LNCaP clone FGC (cell line): ENCODE data around the gene INTS1.
A peak's percentile ranks its signal among the peaks of the same experiment; 100 is the strongest.

Experiments used
- DNase-seq: peaks from one replicate; pipeline ENCODE4 v3.0.0-alpha.2; 2011; ENCODE audit warnings: low read depth
- H3K4me3 ChIP-seq: 2 replicates; pipeline ENCODE4 v1.5.1; 2011; ENCODE audit warnings: mild to moderate bottlenecking, low read depth, low read length, control low read depth
- TF ChIP-seq, protein P1 (sequence below): IDR thresholded peaks from 2 replicates; pipeline ENCODE4 v1.5.1; 2012; ENCODE audit warnings: mild to moderate bottlenecking; ENCODE audit not compliant: control insufficient read depth, insufficient read depth; ENCODE audit errors: extremely low read depth

The INTS1 gene

DNA sequence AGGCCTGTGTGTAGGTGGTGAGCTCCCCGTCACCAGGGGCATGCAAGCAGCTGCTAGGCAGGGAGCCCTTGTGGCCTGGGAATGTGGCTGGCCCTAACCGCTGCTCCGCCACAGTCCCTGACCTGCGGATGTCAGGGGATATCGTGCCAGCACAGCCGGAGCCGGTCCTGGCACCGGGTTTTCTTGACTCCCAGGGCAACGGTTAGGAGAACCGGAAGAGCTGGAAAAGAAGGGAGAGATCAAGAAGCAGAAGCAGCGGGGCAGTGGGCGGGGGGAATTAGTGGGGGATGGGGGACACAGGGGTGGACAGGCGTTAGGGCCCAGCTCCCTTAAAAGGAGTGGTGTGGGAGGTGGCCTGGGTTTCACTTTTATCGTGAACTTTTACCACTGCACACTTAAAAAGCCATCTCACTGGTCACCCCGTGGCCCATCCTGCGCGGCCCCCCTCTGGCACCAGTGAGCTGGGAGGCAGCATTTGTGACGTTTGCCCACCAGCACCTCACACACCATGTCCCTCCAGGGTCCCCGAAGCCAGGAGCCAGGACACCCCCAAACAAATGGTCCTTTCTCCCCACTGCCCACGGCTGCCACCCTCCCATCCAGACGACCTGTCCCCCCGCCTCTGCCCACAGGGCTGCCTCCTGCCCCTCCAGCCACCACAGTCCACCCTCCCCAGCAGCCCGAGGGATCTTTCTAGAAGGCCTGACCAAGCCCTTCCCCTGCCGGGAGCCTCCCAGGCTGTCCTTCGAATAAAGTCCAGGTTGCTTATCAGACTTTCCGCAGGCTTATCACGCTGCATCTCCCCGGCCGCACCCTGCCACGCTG, 43.2 kb downstream of the INTS1 start:
- no peak overlapping the region for H3K4me3 ChIP-seq
- no peak for DNase-seq
- TF ChIP-seq, protein P1, sequence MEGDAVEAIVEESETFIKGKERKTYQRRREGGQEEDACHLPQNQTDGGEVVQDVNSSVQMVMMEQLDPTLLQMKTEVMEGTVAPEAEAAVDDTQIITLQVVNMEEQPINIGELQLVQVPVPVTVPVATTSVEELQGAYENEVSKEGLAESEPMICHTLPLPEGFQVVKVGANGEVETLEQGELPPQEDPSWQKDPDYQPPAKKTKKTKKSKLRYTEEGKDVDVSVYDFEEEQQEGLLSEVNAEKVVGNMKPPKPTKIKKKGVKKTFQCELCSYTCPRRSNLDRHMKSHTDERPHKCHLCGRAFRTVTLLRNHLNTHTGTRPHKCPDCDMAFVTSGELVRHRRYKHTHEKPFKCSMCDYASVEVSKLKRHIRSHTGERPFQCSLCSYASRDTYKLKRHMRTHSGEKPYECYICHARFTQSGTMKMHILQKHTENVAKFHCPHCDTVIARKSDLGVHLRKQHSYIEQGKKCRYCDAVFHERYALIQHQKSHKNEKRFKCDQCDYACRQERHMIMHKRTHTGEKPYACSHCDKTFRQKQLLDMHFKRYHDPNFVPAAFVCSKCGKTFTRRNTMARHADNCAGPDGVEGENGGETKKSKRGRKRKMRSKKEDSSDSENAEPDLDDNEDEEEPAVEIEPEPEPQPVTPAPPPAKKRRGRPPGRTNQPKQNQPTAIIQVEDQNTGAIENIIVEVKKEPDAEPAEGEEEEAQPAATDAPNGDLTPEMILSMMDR: no peak

- H3K4me3 ChIP-seq: no peak overlapping the region
- no peak for DNase-seq
- TF ChIP-seq, protein P1: no peak
These were observed 44.0 kb downstream of the INTS1 start for GRCh38 chr7:1459920-1460820.

- H3K4me3 ChIP-seq: peak overlapping the region; percentile 79
- DNase-seq: peak; percentile 90
- TF ChIP-seq, protein P1: no peak
These were observed 44.7 kb downstream of the INTS1 start for GRCh38 chr7:1459512-1459892.

DNA sequence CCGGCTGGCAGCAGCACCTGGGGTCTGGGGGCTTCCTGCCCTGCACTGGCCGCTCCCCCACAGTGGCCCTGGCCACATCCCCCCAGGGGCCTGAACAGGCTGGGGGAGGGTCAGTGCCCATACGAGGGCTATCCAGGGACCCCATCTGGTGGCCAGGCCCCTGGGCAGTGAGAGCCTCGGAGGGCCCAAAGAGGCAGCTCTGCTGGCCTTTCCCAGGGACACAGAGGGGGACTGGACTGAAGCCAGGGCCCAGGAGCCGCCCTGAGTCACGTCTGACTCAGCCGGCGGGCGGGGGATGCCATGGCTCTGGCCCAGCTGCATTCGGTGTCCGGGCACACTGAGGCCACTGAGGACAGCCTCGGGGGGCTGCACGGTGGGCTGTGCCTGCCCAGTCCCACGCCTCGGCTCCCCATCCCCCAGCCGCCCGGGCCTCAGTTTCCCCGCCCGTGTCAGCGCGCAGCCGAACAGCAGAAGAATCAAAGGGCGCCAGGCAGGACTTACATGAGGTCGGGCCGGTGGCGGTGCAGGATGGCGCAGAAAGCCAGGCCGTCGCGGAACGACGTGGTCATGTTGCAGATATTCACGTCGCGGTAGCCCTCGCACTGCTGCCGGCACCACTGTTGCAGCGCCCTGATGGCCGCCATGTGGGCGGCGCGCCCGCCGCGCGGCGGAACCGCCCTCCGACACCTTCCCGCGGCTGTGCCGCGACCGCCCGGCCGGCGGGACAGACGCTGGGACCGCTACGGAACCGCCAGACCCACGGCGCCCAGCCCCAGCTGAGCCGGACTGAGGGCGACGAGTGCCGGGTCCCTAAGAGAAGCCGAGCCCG, 45.3 kb downstream of the INTS1 start, which contains the start of gene MICALL2:
Gene MICALL2, minus strand, starts transcription at position 788 of the 829 bp plus-strand sequence. Its CDS starts 144 bp downstream, at position 644.
- peak within 1 kb of the TSS; percentile 79 for H3K4me3 ChIP-seq
- no peak for DNase-seq
- TF ChIP-seq, protein P1: no peak

GRCh38 chr7:1457949-1458682, 46.1 kb downstream of the INTS1 start:
- DNase-seq: no peak
- TF ChIP-seq, protein P1: no peak
- H3K4me3 ChIP-seq: peak overlapping the region; percentile 79
